ENCODE results near the gene PDZD4. TPM values are rescaled to one million over a fixed set of nuclear protein-coding genes. Genes with fewer than 3 reads are reported as not detected.

The PDZD4 gene
- total and polyA plus RNA-seq, 2 of the 4 experiments (the other 2 are of a cell fraction): under 0.01 to 0.38 TPM

DNA sequence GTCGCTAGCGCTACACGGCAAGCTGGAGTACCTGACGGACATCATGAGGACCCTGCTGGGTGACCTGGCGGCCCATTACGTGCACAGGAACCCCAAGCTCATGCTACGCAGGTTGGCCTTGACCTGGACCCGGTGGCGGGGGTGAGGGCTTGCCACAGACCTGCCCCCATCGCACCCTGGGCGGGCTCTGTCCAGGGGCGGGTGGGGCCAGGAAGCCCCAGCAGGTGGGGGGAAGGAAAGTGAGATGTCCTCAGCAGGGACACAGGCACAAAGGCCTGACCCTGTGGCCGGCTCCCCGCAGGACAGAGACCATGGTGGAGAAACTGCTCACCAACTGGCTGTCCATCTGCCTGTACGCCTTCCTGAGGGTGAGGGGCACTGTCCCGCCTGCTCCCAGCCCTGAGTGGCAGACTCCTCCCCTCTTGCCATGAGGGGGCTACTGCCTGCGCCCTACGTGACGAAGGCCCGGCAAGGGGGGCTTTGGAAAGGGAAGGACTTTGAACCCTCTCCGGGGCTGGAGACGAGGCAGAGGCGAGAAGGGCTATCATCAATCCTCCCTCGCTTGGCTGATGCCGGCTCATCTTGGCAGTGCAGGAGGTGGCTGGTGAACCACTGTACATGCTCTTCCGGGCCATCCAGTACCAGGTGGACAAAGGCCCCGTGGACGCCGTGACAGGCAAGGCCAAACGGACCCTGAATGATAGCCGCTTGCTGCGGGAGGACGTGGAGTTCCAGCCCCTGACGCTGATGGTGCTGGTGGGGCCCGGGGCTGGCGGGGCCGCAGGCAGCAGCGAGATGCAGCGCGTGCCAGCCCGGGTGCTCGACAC is 54.8 kb downstream of the PDZD4 start (continued):
- TF ChIP-seq BHLHE40 (IDR thresholded peaks at IDR 0.05; ENCODE audit: low read depth, low read length): no peak

DNA sequence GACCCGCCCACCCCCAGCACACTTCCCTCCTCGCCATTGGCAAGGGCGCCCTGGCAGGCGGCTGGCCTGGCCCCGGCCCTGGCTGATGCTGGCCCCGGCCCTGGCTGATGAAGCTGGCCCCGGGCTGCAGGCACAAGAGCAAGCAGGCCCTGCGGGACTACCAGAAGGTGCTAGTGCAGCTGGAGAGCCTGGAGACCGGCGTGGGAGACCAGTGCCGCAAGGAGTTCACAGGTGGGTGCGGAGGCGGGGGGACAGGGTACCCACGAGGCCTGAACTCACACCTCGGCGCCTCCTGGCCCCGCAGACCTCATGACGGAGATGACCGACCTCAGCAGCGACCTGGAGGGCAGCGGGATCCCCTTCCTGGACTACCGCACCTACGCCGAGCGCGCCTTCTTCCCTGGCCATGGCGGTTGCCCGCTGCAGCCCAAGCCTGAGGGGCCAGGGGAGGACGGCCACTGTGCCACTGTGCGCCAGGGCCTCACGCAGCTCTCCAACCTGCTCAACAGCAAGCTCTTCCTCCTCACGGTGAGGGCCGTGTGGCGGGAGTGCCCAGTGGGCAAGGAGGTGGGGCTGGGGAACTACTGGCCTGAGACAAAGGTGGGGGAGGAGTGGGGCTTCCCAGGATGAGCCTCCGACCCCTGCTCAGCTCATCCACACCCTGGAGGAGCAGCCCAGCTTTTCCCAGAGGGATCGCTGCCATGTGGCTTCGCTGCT is 55.6 kb downstream of the PDZD4 start:
- H3K23ac ChIP-seq (ENCODE audit: low read depth, low read length): no peak overlapping the region
- no peak overlapping the region for H3K14ac ChIP-seq (replicated peaks; ENCODE audit: low read depth, low read length)
- in situ Hi-C loops (cut with MboI; ENCODE audit: low sequenced_read_pairs) (no loop called here), intact Hi-C loops (cut with micrococcal nuclease) (no loop called here), dilution Hi-C loops (cut with HindIII; ENCODE audit: low sequenced_read_pairs, unreplicated experiment) (no loop called here)
- no peaks in the 10 kb centered on the region for H3K4me1 ChIP-seq (ENCODE audit: control insufficient read depth, insufficient read depth, low read length)
- BruUV-seq (replicated peaks): no TSS peak
- H3K27me3 ChIP-seq (ENCODE audit: control insufficient read depth, insufficient read depth, low read length): no peaks in the 10 kb centered on the region
- WGBS, 2 experiments (ENCODE audit: extremely low coverage in 2 of 2, insufficient read length in 1 of 2): 90% methylated on average over 20 of the region's 37 CpGs; no CpG with 5 or more reads in 1 of the 2 experiments
- H3K4ac ChIP-seq (ENCODE audit: low read depth, low read length): no peak overlapping the region
- no peak overlapping the region for H3K56ac ChIP-seq (ENCODE audit: extremely low read depth, insufficient read depth, low read length)
- H2AK9ac ChIP-seq (replicated peaks; ENCODE audit: low read depth, low read length, poor library complexity): no peak overlapping the region
- ChIA-PET POLR2A (ENCODE audit: unreplicated experiment) (no interaction called here), CTCF (no interaction called here)
- no peak overlapping the region for H2BK5ac ChIP-seq (ENCODE audit: low read depth, low read length, poor library complexity, severe bottlenecking)
- H4K20me1 ChIP-seq (ENCODE audit: insufficient read depth, low read length): no peaks in the 10 kb centered on the region
- H3K27ac ChIP-seq (ENCODE audit: insufficient read depth, low read length): no peak overlapping the region
- DNase-seq (no peak), ATAC-seq (ENCODE audit: low read depth) (no peak)
- no peak overlapping the region for H2AK5ac ChIP-seq (ENCODE audit: low read depth, low read length)
- no peaks in the 10 kb centered on the region for H3K79me1 ChIP-seq (ENCODE audit: low read depth in 1 of 2, low read length in 2 of 2)
- H3K9me1 ChIP-seq (ENCODE audit: insufficient read depth, low read length): no peaks in the 10 kb centered on the region
- H4K91ac ChIP-seq (ENCODE audit: insufficient read depth, low read depth, low read length): no peak overlapping the region
- H2AFZ ChIP-seq (replicated peaks; ENCODE audit: low read length, poor library complexity): no peak overlapping the region
- no peak overlapping the region for H4K5ac ChIP-seq (ENCODE audit: low read depth, low read length)
- no peak overlapping the region for H4K8ac ChIP-seq (ENCODE audit: low read depth in 2 of 2, low read length in 2 of 2)
- no peak overlapping the region for H3K18ac ChIP-seq (ENCODE audit: low read depth, low read length)
- H3K9ac ChIP-seq (ENCODE audit: low read depth, low read length): no peak overlapping the region
- no peak overlapping the region for H2BK15ac ChIP-seq (ENCODE audit: low read depth, low read length)
- H3K4me3 ChIP-seq (ENCODE audit: insufficient read depth, low read depth, low read length): no peak overlapping the region
- H2BK20ac ChIP-seq (ENCODE audit: low read depth, low read length): no peak overlapping the region
- H3K9me3 ChIP-seq (ENCODE audit: control insufficient read depth, insufficient read depth, low read length): no peaks in the 10 kb centered on the region; the same call in 1 of the 2 replicates
- H3K4me2 ChIP-seq (ENCODE audit: low read depth, low read length): no peak overlapping the region
- peaks cover 4% of the 10 kb centered on the region; the same call in 1 of the 2 replicates for H3K36me3 ChIP-seq (ENCODE audit: control insufficient read depth, insufficient read depth, low read length)
- no peak overlapping the region for H2BK120ac ChIP-seq (ENCODE audit: low read depth, low read length)
- TF ChIP-seq, protein P1, sequence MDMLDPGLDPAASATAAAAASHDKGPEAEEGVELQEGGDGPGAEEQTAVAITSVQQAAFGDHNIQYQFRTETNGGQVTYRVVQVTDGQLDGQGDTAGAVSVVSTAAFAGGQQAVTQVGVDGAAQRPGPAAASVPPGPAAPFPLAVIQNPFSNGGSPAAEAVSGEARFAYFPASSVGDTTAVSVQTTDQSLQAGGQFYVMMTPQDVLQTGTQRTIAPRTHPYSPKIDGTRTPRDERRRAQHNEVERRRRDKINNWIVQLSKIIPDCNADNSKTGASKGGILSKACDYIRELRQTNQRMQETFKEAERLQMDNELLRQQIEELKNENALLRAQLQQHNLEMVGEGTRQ (IDR thresholded peaks at IDR 0.05; ENCODE audit: low read depth, low read length): no peak
- TF ChIP-seq SMC3 (IDR thresholded peaks at IDR 0.05; ENCODE audit: low read depth, low read length): no peak
- TF ChIP-seq NFE2L2 (IDR thresholded peaks at IDR 0.05; ENCODE audit: low read depth, low read length): no peak
- TF ChIP-seq RAD21 (IDR thresholded peaks at IDR 0.05; ENCODE audit: low read length): no peak
- no peak for TF ChIP-seq CEBPB (IDR thresholded peaks at IDR 0.05; ENCODE audit: low read depth, low read length)
- no peak for TF ChIP-seq ELK1 (IDR thresholded peaks at IDR 0.05; ENCODE audit: borderline replicate concordance, low read depth, low read length)
- no peak for TF ChIP-seq BHLHE40 (IDR thresholded peaks at IDR 0.05; ENCODE audit: low read depth, low read length)
- no peak for TF ChIP-seq CTCF (conservative IDR thresholded peaks at IDR 0.05; ENCODE audit: low read depth, low read length)
- no peak for TF ChIP-seq RFX5 (IDR thresholded peaks at IDR 0.05; ENCODE audit: low read depth, low read length)
- no peak for TF ChIP-seq MXI1 (IDR thresholded peaks at IDR 0.05; ENCODE audit: borderline replicate concordance, low read depth, low read length)
- TF ChIP-seq FOS (IDR thresholded peaks at IDR 0.05; ENCODE audit: low read depth, low read length): no peak

All from IMR-90 (cell line).